Lower leg skin (tissue), 3 donors: Measurements from ENCODE around the gene VEGFB.

Experiments used
- CTCF ChIP-seq, 3 donors: fragments of 450-650 bp; IDR thresholded peaks; one replicate each; pipeline ENCODE4 v1.5.1; 2016; ENCODE audit warnings: antibody characterized with exemption in 3 of 3, mild to moderate bottlenecking in 3 of 3, moderate library complexity in 2 of 3
- POLR2A ChIP-seq, 2 donors: fragments of 450-650 bp; IDR thresholded peaks; one replicate each; pipeline ENCODE4 v1.6.1; 2016 to 2017; ENCODE audit warnings: antibody characterized with exemption in 2 of 2, mild to moderate bottlenecking in 1 of 2, moderate library complexity in 1 of 2

GRCh38 chr11:64281957-64282770 is 47.8 kb downstream of the VEGFB start:
- no peak for TF ChIP-seq CTCF (IDR thresholded peaks at IDR 0.05)
- no peak for TF ChIP-seq POLR2A (IDR thresholded peaks at IDR 0.05)
